ENCODE measurements around the gene SPINT1. TPM values are rescaled to one million over a fixed set of nuclear protein-coding genes. Genes with fewer than 3 reads are reported as not detected.

SPINT1 gene
- total and polyA plus RNA-seq, 2 donors (not counting 1 experiment from before 2014, with no cell fraction given) = 14.4 to 21.3 TPM

DNA sequence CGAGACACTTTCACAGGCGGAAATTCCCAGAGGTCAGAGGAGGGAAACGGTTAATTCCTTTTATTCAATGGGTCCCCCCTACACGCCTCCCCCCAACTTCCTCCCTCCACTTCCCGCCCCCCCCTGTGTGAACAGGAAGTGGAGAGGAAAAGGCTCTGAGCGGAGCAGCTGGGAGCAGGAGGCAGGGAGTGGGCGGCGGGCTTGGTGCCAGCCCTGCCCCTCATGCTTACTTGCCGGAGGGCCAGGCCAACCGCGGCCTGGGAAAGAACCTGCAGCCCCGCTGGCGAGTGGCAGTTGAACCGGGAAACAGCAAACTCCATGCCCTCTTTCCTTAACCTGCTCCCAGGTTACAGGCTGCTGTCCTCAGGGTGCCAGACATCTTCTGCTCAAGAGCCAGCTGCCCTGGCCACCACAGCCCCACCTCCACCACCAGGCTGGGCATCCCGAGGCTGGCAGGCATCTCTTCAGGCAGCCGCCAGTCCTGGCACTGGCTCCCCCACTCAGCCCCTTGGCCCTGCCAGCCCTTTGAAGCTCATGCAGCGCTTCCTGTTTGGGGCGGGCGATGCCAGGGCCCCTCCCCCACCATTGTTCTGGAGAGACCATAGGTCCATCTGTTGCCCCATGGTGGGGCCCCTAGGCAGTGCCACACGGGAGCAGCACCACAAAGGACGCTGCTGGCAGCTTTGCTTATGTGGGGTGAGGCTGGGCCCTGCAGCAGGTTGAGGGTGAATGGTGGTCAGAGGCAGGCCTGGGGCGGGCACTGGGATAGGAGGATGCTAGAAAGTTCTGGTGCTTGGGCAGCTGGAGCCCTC lies 63.3 kb downstream of the SPINT1 start:
- CTCF ChIA-PET = interaction anchor here (1.1 to 9.5 kb wide), 15 partner anchors 8 to 867 kb away, joined by 3 to 176 read pairs (median 5); partner anchors contain the start of genes CHAC1, CHP1, DLL4 and MAPKBP1
- 7% methylated on average over 16 of the region's 22 CpGs for WGBS (ENCODE audit: insufficient coverage)
- Histone ChIP-seq H3K4me2 (replicated peaks; ENCODE audit: low read depth, low read length, poor library complexity, severe bottlenecking) (peak overlapping the region; percentile 98), H3K79me2 (ENCODE audit: control insufficient read depth, insufficient read depth, low read length) (no peaks in the 10 kb centered on the region), H3K27me3 (replicated peaks in 1 of 4; ENCODE audit: control extremely low read depth in 1 of 4, control insufficient read depth in 3 of 4, insufficient read depth in 4 of 4, low read length in 3 of 4) (no peaks in the 10 kb centered on the region), H2AFZ (ENCODE audit: insufficient read depth, low read depth, low read length, poor library complexity, severe bottlenecking) (peak overlapping the region; percentile 73), H3K27ac (ENCODE audit: low read length in 2 of 2) (peak overlapping the region; percentile 98 to 99), H3K9me3 (ENCODE audit: control extremely low read depth in 1 of 3, control insufficient read depth in 2 of 3, insufficient read depth in 1 of 3, low read length in 2 of 3) (no peaks in the 10 kb centered on the region), H4K20me1 (ENCODE audit: control insufficient read depth, insufficient read depth, low read length, poor library complexity, severe bottlenecking) (peaks cover 6% of the 10 kb centered on the region), H3K36me3 (replicated peaks in 1 of 2; ENCODE audit: control extremely low read depth in 1 of 2, control insufficient read depth in 1 of 2, extremely low read depth in 1 of 2, insufficient read depth in 2 of 2, low read length in 1 of 2) (peaks cover 0 to 13% of the 10 kb centered on the region in 2 experiments), H3K4me1 (ENCODE audit: control insufficient read depth in 2 of 2, insufficient read depth in 2 of 2, low read length in 2 of 2) (peaks cover 30 to 60% of the 10 kb centered on the region in 2 donors), H3K9ac (ENCODE audit: low read length) (peak overlapping the region; percentile 86), H3K4me3 (ENCODE audit: control extremely low read depth in 1 of 5, extremely low read depth in 1 of 5, insufficient read depth in 1 of 5, low read depth in 2 of 5, low read length in 4 of 5) (peak overlapping the region; percentile 46 to 95 (median 83))
- Mint-ChIP-seq H3K4me1 (peaks cover 48% of the 10 kb centered on the region), H3K9me3 (ENCODE audit: insufficient read depth) (no peaks in the 10 kb centered on the region), H3K27me3 (no peaks in the 10 kb centered on the region), H3K4me3 (peak overlapping the region; percentile 93), H3K27ac (peak overlapping the region; percentile 98)
- DNase-seq (peak; percentile 76), ATAC-seq (ENCODE audit: low read depth) (peak; percentile 25)
- TF ChIP-seq, protein P1, sequence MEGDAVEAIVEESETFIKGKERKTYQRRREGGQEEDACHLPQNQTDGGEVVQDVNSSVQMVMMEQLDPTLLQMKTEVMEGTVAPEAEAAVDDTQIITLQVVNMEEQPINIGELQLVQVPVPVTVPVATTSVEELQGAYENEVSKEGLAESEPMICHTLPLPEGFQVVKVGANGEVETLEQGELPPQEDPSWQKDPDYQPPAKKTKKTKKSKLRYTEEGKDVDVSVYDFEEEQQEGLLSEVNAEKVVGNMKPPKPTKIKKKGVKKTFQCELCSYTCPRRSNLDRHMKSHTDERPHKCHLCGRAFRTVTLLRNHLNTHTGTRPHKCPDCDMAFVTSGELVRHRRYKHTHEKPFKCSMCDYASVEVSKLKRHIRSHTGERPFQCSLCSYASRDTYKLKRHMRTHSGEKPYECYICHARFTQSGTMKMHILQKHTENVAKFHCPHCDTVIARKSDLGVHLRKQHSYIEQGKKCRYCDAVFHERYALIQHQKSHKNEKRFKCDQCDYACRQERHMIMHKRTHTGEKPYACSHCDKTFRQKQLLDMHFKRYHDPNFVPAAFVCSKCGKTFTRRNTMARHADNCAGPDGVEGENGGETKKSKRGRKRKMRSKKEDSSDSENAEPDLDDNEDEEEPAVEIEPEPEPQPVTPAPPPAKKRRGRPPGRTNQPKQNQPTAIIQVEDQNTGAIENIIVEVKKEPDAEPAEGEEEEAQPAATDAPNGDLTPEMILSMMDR (IDR thresholded peaks at IDR 0.05) = no peak
- no peak for TF ChIP-seq EZH2 (IDR thresholded peaks at IDR 0.05; ENCODE audit: borderline replicate concordance, insufficient read depth, low read depth, low read length, poor library complexity, severe bottlenecking)
- POLR2A ChIA-PET = interaction anchor here (0.7 to 3.5 kb wide), 7 partner anchors 12 to 338 kb away, joined by 3 to 29 read pairs (median 7); partner anchors contain the start of genes CHP1, DLL4, EXD1 and INO80
- intact Hi-C loops (cut with micrococcal nuclease) = loop anchor here (1.0 to 10.0 kb wide), 11 partner anchors 19 to 988 kb away; partner anchors contain the start of genes CHAC1, CHP1, EXD1 and MGA

Small RNA genes lying within 50 kb of the gene (small RNA-seq; reads per million reads assigned to genes)
- gene AC025166.1 (ENCODE audit: insufficient read length, low read depth, low replicate concordance) = not detected

Other genes with a start within 250 kb of the SPINT1 start
- 3.7 and 4.0 TPM in 2 replicates for gene KNL1, start 249.8 kb upstream of the SPINT1 start, total RNA-seq
- gene KNL1, start 249.8 kb upstream of the SPINT1 start, polyA plus RNA-seq = 0.91 and 1.7 TPM in 2 replicates
- gene RAD51, start 148.9 kb upstream of the SPINT1 start, total RNA-seq = 1.9 and 2.0 TPM in 2 replicates
- gene RAD51, start 148.9 kb upstream of the SPINT1 start, polyA plus RNA-seq = 0.61 and 0.67 TPM in 2 replicates
- gene RMDN3, start 88.8 kb upstream of the SPINT1 start, total RNA-seq = 22.1 and 24.2 TPM in 2 replicates
- 11.6 and 12.4 TPM in 2 replicates for gene RMDN3, start 88.8 kb upstream of the SPINT1 start, polyA plus RNA-seq
- 23.1 and 23.7 TPM in 2 replicates for gene GCHFR, start 80.0 kb upstream of the SPINT1 start, total RNA-seq
- 6.2 and 14.3 TPM in 2 replicates for gene GCHFR, start 80.0 kb upstream of the SPINT1 start, polyA plus RNA-seq
- 8.6 and 9.5 TPM in 2 replicates for gene C15orf62, start 74.1 kb upstream of the SPINT1 start, total RNA-seq
- 0.30 and 0.50 TPM in 2 replicates for gene C15orf62, start 74.1 kb upstream of the SPINT1 start, polyA plus RNA-seq
- 29.4 and 29.8 TPM in 2 replicates for gene ZFYVE19, start 37.0 kb upstream of the SPINT1 start, total RNA-seq
- gene ZFYVE19, start 37.0 kb upstream of the SPINT1 start, polyA plus RNA-seq = 55.8 and 60.5 TPM in 2 replicates
- 46.1 and 52.3 TPM in 2 replicates for gene DNAJC17, start 36.6 kb upstream of the SPINT1 start, total RNA-seq
- 27.3 and 30.5 TPM in 2 replicates for gene DNAJC17, start 36.6 kb upstream of the SPINT1 start, polyA plus RNA-seq
- gene PPP1R14D, start 15.3 kb upstream of the SPINT1 start, total RNA-seq = not detected in 2 replicates
- 0.19 TPM in 1 of 2 replicates, not detected in the other for gene PPP1R14D, start 15.3 kb upstream of the SPINT1 start, polyA plus RNA-seq
- 0.41 and 0.54 TPM in 2 replicates for gene RHOV, start 30.2 kb downstream of the SPINT1 start, total RNA-seq
- 0.09 TPM in 1 of 2 replicates, not detected in the other for gene RHOV, start 30.2 kb downstream of the SPINT1 start, polyA plus RNA-seq
- gene VPS18, start 50.4 kb downstream of the SPINT1 start, total RNA-seq = 29.6 TPM in 2 replicates
- gene VPS18, start 50.4 kb downstream of the SPINT1 start, polyA plus RNA-seq = 13.6 and 22.0 TPM in 2 replicates
- gene DLL4, start 85.3 kb downstream of the SPINT1 start, total RNA-seq = 0.30 and 0.36 TPM in 2 replicates
- gene DLL4, start 85.3 kb downstream of the SPINT1 start, polyA plus RNA-seq = 0.07 and 0.10 TPM in 2 replicates
- gene CHAC1, start 109.4 kb downstream of the SPINT1 start, total RNA-seq = 3.1 and 3.6 TPM in 2 replicates
- gene CHAC1, start 109.4 kb downstream of the SPINT1 start, polyA plus RNA-seq = 0.81 and 1.2 TPM in 2 replicates